Fibroblast of lung (primary cell): Measurements from ENCODE around the gene NAA16. TPM values are rescaled to one million over a fixed set of nuclear protein-coding genes. Genes with fewer than 3 reads are reported as not detected.

ENCODE experiments used
- DNase-seq, 2 donors: peaks; one replicate each; pipeline versions ENCODE4 v3.0.0 to v3.0.0-alpha.2; 2010; ENCODE audit warnings: low read depth in 2 of 2
- H2AFZ ChIP-seq: 2 replicates; pipeline ENCODE4 v1.5.1; 2012; ENCODE audit warnings: low read length, control low read depth, inconsistent platforms
- H3K27ac ChIP-seq: 2 replicates; pipeline ENCODE4 v1.5.1; 2011; ENCODE audit warnings: low read length, control low read depth; ENCODE audit not compliant: insufficient read depth
- H3K27me3 ChIP-seq: 2 replicates; pipeline ENCODE4 v1.5.1; 2011; ENCODE audit warnings: mild to moderate bottlenecking, low read length; ENCODE audit not compliant: control insufficient read depth, insufficient read depth
- H3K36me3 ChIP-seq: 2 replicates; pipeline ENCODE4 v1.5.1; 2011; ENCODE audit warnings: low read length; ENCODE audit not compliant: control insufficient read depth, insufficient read depth
- H3K4me1 ChIP-seq: 2 replicates; pipeline ENCODE4 v1.5.1; 2011; ENCODE audit warnings: low read length; ENCODE audit not compliant: control insufficient read depth, insufficient read depth; ENCODE audit errors: extremely low read depth
- H3K4me2 ChIP-seq: 2 replicates; pipeline ENCODE4 v1.5.1; 2011; ENCODE audit warnings: low read length, control low read depth; ENCODE audit not compliant: insufficient read depth; ENCODE audit errors: extremely low read depth
- H3K4me3 ChIP-seq, 4 experiments: fragments of 200-600 bp in 1 of 4; sonication (generic) in 1 of 4; replicated peaks in 1 of 4; 2 replicates each; pipeline ENCODE4 v1.5.1; 2011 to 2016; ENCODE audit warnings: low read length in 4 of 4, low read depth in 3 of 4, mild to moderate bottlenecking in 3 of 4, control low read depth in 2 of 4, inconsistent platforms in 1 of 4, mixed read lengths in 1 of 4; ENCODE audit not compliant: insufficient read depth in 1 of 4; ENCODE audit errors: control extremely low read depth in 1 of 4
- H3K79me2 ChIP-seq: 2 replicates; pipeline ENCODE4 v1.5.1; 2012; ENCODE audit warnings: mild to moderate bottlenecking, low read length, inconsistent platforms; ENCODE audit not compliant: control insufficient read depth, insufficient read depth
- H3K9ac ChIP-seq: 2 replicates; pipeline ENCODE4 v1.5.1; 2011; ENCODE audit warnings: mild to moderate bottlenecking, low read length, control low read depth; ENCODE audit not compliant: insufficient read depth
- H3K9me3 ChIP-seq: 2 replicates; pipeline ENCODE4 v1.5.1; 2012; ENCODE audit warnings: low read depth, low read length; ENCODE audit not compliant: control insufficient read depth, insufficient read depth
- H4K20me1 ChIP-seq: 2 replicates; pipeline ENCODE4 v1.5.1; 2011; ENCODE audit warnings: low read length; ENCODE audit not compliant: control insufficient read depth, insufficient read depth; ENCODE audit errors: extremely low read depth
- CTCF ChIP-seq, 2 donors: IDR thresholded peaks in 1 of 2; conservative IDR thresholded peaks in 1 of 2; 1 replicate in 1 of 2; 2 replicates in 1 of 2; pipeline ENCODE4 v1.5.1; 2011 to 2012; ENCODE audit warnings: low read length in 2 of 2, control low read depth in 1 of 2, inconsistent platforms in 1 of 2, low read depth in 1 of 2, mild to moderate bottlenecking in 1 of 2
- EZH2 ChIP-seq: IDR thresholded peaks from 2 replicates; pipeline ENCODE4 v1.5.1; 2012; ENCODE audit warnings: low read length, control low read depth, mild to moderate bottlenecking; ENCODE audit errors: missing control alignments
- polyA plus RNA-seq, 2 donors: library from polyadenylated mRNA; depleted of rRNA in 1 of 2; stranded (reverse) in 1 of 2; unstranded in 1 of 2; fragments of >200 nt; gene quantifications; 2 replicates each; pipeline ENCODE4 v1.2.1, GENCODE V29; 2011 to 2012; ENCODE audit warnings: missing spikeins in 1 of 2
- total RNA-seq: library from RNA; depleted of rRNA; stranded (reverse); fragments of >200 nt; gene quantifications from 2 replicates; pipeline ENCODE4 v1.2.1, GENCODE V29; 2014

Gene NAA16
- total and polyA plus RNA-seq, 2 donors (not counting 1 experiment from before 2014, with no cell fraction given) = 7.9 to 8.3 TPM

GRCh38 chr13:41299316-41300094 is 11.6 kb upstream of the NAA16 start:
- Histone ChIP-seq H3K4me1 (no peaks in the 10 kb centered on the region), H3K27me3 (no peaks in the 10 kb centered on the region), H3K79me2 (no peaks in the 10 kb centered on the region), H3K9ac (no peak overlapping the region), H2AFZ (no peak overlapping the region), H3K27ac (no peak overlapping the region), H3K36me3 (no peaks in the 10 kb centered on the region), H3K4me3 (no peak overlapping the region), H4K20me1 (no peaks in the 10 kb centered on the region), H3K4me2 (no peak overlapping the region), H3K9me3 (no peaks in the 10 kb centered on the region)
- DNase-seq = no peak
- TF ChIP-seq CTCF (conservative IDR thresholded peaks at IDR 0.05 in 1 of 2, IDR thresholded peaks at IDR 0.05 in 1 of 2; ENCODE audit: low read depth in 1 of 2, low read length in 2 of 2) (no peak), EZH2 (no peak)

GRCh38 chr13:41302743-41303142 is 8.3 kb upstream of the NAA16 start:
- no peak for DNase-seq
- Histone ChIP-seq H3K9ac (no peak overlapping the region), H2AFZ (no peak overlapping the region), H4K20me1 (no peaks in the 10 kb centered on the region), H3K4me2 (no peak overlapping the region), H3K27me3 (no peaks in the 10 kb centered on the region), H3K27ac (no peak overlapping the region), H3K36me3 (no peaks in the 10 kb centered on the region), H3K79me2 (no peaks in the 10 kb centered on the region), H3K9me3 (no peaks in the 10 kb centered on the region), H3K4me3 (no peak overlapping the region), H3K4me1 (peaks cover 2% of the 10 kb centered on the region)
- no peak for TF ChIP-seq CTCF (conservative IDR thresholded peaks at IDR 0.05 in 1 of 2, IDR thresholded peaks at IDR 0.05 in 1 of 2; ENCODE audit: low read depth in 1 of 2, low read length in 2 of 2)
- TF ChIP-seq EZH2 = no peak

GRCh38 chr13:41304551-41304950 is 6.5 kb upstream of the NAA16 start:
- H3K4me3 ChIP-seq = no peak overlapping the region
- H3K4me1 ChIP-seq = peaks cover 2% of the 10 kb centered on the region
- no peaks in the 10 kb centered on the region for H3K36me3 ChIP-seq
- no peak overlapping the region for H3K4me2 ChIP-seq
- no peaks in the 10 kb centered on the region for H3K9me3 ChIP-seq
- no peak overlapping the region for H3K27ac ChIP-seq
- no peaks in the 10 kb centered on the region for H4K20me1 ChIP-seq
- H2AFZ ChIP-seq = no peak overlapping the region
- TF ChIP-seq EZH2 (no peak), CTCF (conservative IDR thresholded peaks at IDR 0.05 in 1 of 2, IDR thresholded peaks at IDR 0.05 in 1 of 2; ENCODE audit: low read depth in 1 of 2, low read length in 2 of 2) (no peak)
- no peaks in the 10 kb centered on the region for H3K79me2 ChIP-seq
- no peak for DNase-seq
- H3K27me3 ChIP-seq = no peaks in the 10 kb centered on the region
- no peak overlapping the region for H3K9ac ChIP-seq
